DND-41 (cell line): ENCODE results near the gene CST6.

Source experiments
- ATAC-seq: fragments of 200-7000 bp; cut with Tn5 transposase; 3 replicates; pipeline ENCODE4 v1.9.1; 2021; ENCODE audit warnings: low read depth; ENCODE audit not compliant: insufficient read depth
- DNase-seq: peaks from one replicate; pipeline ENCODE4 v3.0.0-alpha.2; 2020
- H2AFZ ChIP-seq: 2 replicates; pipeline ENCODE4 v1.6.0; 2012; ENCODE audit warnings: low read depth, low read length
- H3K27ac ChIP-seq: 2 replicates; pipeline ENCODE4 v1.5.1; 2012; ENCODE audit warnings: low read length, inconsistent platforms
- H3K27me3 ChIP-seq: fragments of 200-600 bp; sonication (generic); 2 replicates; pipeline ENCODE4 v1.6.0; 2012; ENCODE audit warnings: low read length, mild to moderate bottlenecking, inconsistent platforms; ENCODE audit not compliant: insufficient read depth, poor library complexity
- H3K36me3 ChIP-seq: 2 replicates; pipeline ENCODE4 v1.5.1; 2012; ENCODE audit warnings: low read length, inconsistent platforms; ENCODE audit not compliant: insufficient read depth
- H3K4me1 ChIP-seq: 2 replicates; pipeline ENCODE4 v1.5.1; 2012; ENCODE audit warnings: mild to moderate bottlenecking, low read length; ENCODE audit not compliant: insufficient read depth
- H3K4me2 ChIP-seq: 2 replicates; pipeline ENCODE4 v1.6.0; 2012; ENCODE audit warnings: mild to moderate bottlenecking, moderate library complexity, low read length, inconsistent platforms; ENCODE audit not compliant: insufficient read depth
- H3K4me3 ChIP-seq, 2 experiments: fragments of 200-600 bp in 1 of 2; shearing (Covaris generic) in 1 of 2; 2 replicates each; pipeline ENCODE4 v1.5.1; 2012 to 2016; ENCODE audit warnings: inconsistent platforms in 2 of 2, low read length in 2 of 2, mild to moderate bottlenecking in 2 of 2, low read depth in 1 of 2, moderate library complexity in 1 of 2
- H3K79me2 ChIP-seq: 2 replicates; pipeline ENCODE4 v1.6.0; 2012; ENCODE audit warnings: low read length, inconsistent platforms; ENCODE audit not compliant: insufficient read depth
- H3K9ac ChIP-seq: 2 replicates; pipeline ENCODE4 v1.6.0; 2012; ENCODE audit warnings: low read depth, mild to moderate bottlenecking, inconsistent platforms, low read length, moderate library complexity
- H3K9me3 ChIP-seq: 2 replicates; pipeline ENCODE4 v1.5.1; 2012; ENCODE audit warnings: low read length, moderate library complexity, mild to moderate bottlenecking, inconsistent platforms; ENCODE audit not compliant: insufficient read depth, severe bottlenecking
- H4K20me1 ChIP-seq: 2 replicates; pipeline ENCODE4 v1.6.0; 2012; ENCODE audit warnings: low read length; ENCODE audit not compliant: insufficient read depth
- CTCF ChIP-seq: IDR thresholded peaks from 2 replicates; pipeline ENCODE4 v1.5.1; 2012; ENCODE audit warnings: borderline replicate concordance, low read length, moderate library complexity, mild to moderate bottlenecking; ENCODE audit not compliant: poor library complexity, severe bottlenecking; ENCODE audit errors: extremely low read depth
- EZH2 ChIP-seq: IDR thresholded peaks from 3 replicates; pipeline ENCODE4 v1.6.1; 2012; ENCODE audit warnings: borderline replicate concordance, low read depth, mild to moderate bottlenecking, moderate library complexity, low read length, inconsistent platforms; ENCODE audit not compliant: severe bottlenecking

CST6 gene

GRCh38 chr11:66001942-66002647 lies 9.7 kb upstream of the CST6 start, which contains the start of the genes BANF1 and EIF1AD:
Gene BANF1 (plus strand): TSS chr11:66002503. CDS start chr11:66003251, 748 bp downstream.
Gene EIF1AD (minus strand): TSS chr11:66002157. CDS start chr11:66000389, 1,768 bp downstream.
- H2AFZ ChIP-seq, result peak within 1 kb of the TSS; percentile 84
- peaks cover 40% of the 10 kb centered on the region for H4K20me1 ChIP-seq
- H3K27ac ChIP-seq, result peak within 1 kb of the TSS; percentile 88
- ATAC-seq, result peak; percentile 93
- peak within 1 kb of the TSS; percentile 74 for H3K9ac ChIP-seq
- peaks cover 50% of the 10 kb centered on the region for H3K79me2 ChIP-seq
- TF ChIP-seq CTCF, result no peak
- no peak for TF ChIP-seq EZH2
- DNase-seq, result peak; percentile 98
- H3K4me1 ChIP-seq, result peaks cover 39% of the 10 kb centered on the region
- peak within 1 kb of the TSS; percentile 77 to 92 for H3K4me3 ChIP-seq
- H3K9me3 ChIP-seq, result no peaks in the 10 kb centered on the region
- peaks cover 62% of the 10 kb centered on the region for H3K36me3 ChIP-seq
- H3K4me2 ChIP-seq, result peak within 1 kb of the TSS; percentile 71
- no peaks in the 10 kb centered on the region for H3K27me3 ChIP-seq

- Histone ChIP-seq H3K27ac (peak overlapping the region; percentile 88), H3K27me3 (no peaks in the 10 kb centered on the region), H3K9ac (peak overlapping the region; percentile 74), H4K20me1 (peaks cover 42% of the 10 kb centered on the region), H3K4me2 (peak overlapping the region; percentile 71), H3K9me3 (no peaks in the 10 kb centered on the region), H3K4me3 (peak overlapping the region; percentile 77 to 92), H2AFZ (peak overlapping the region; percentile 84), H3K79me2 (peaks cover 50% of the 10 kb centered on the region), H3K4me1 (peaks cover 46% of the 10 kb centered on the region), H3K36me3 (peaks cover 56% of the 10 kb centered on the region)
- TF ChIP-seq EZH2, result no peak
- no peak for TF ChIP-seq CTCF
- peak; percentile 55 for ATAC-seq
- no peak for DNase-seq
Observed at GRCh38 chr11:66002648-66003225, 9.1 kb upstream of the CST6 start.

GRCh38 chr11:66003291-66003690 lies 8.5 kb upstream of the CST6 start:
- H2AFZ ChIP-seq, result no peak overlapping the region
- peaks cover 43% of the 10 kb centered on the region for H4K20me1 ChIP-seq
- ATAC-seq (no peak), DNase-seq (no peak)
- no peak for TF ChIP-seq CTCF
- no peak for TF ChIP-seq EZH2
- peak overlapping the region; percentile 88 for H3K27ac ChIP-seq
- peak overlapping the region; percentile 77 to 92 for H3K4me3 ChIP-seq
- no peaks in the 10 kb centered on the region for H3K27me3 ChIP-seq
- peak overlapping the region; percentile 74 for H3K9ac ChIP-seq
- H3K4me2 ChIP-seq, result peak overlapping the region; percentile 71
- H3K9me3 ChIP-seq, result no peaks in the 10 kb centered on the region
- H3K36me3 ChIP-seq, result peaks cover 50% of the 10 kb centered on the region
- peaks cover 50% of the 10 kb centered on the region for H3K79me2 ChIP-seq
- peaks cover 47% of the 10 kb centered on the region for H3K4me1 ChIP-seq
